Measurements from ENCODE around the gene MOB3A. TPM values are rescaled to one million over a fixed set of nuclear protein-coding genes. Genes with fewer than 3 reads are reported as not detected.

Gene MOB3A
- total and polyA plus RNA-seq, 9 of the 15 experiments (the other 6 are each of a cell fraction or from before 2014, with no cell fraction given): 1.1 to 24.1 (median 6.0) TPM

GRCh38 chr19:2060884-2061494, 35.1 kb downstream of the MOB3A start (continued):
- TF ChIP-seq SRSF9 (IDR thresholded peaks at IDR 0.05; ENCODE audit: borderline replicate concordance, low read depth, low read length): no peak
- no peak for TF ChIP-seq CBFB (CRISPR knock-in tag; IDR thresholded peaks at IDR 0.05)
- TF ChIP-seq ZNF79 (CRISPR knock-in tag; IDR thresholded peaks at IDR 0.05; ENCODE audit: low read depth): no peak
- TF ChIP-seq HSF4 (CRISPR knock-in tag; IDR thresholded peaks at IDR 0.05; ENCODE audit: borderline replicate concordance): no peak
- TF ChIP-seq, protein P1, sequence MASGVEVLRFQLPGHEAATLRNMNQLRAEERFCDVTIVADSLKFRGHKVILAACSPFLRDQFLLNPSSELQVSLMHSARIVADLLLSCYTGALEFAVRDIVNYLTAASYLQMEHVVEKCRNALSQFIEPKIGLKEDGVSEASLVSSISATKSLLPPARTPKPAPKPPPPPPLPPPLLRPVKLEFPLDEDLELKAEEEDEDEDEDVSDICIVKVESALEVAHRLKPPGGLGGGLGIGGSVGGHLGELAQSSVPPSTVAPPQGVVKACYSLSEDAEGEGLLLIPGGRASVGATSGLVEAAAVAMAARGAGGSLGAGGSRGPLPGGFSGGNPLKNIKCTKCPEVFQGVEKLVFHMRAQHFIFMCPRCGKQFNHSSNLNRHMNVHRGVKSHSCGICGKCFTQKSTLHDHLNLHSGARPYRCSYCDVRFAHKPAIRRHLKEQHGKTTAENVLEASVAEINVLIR (CRISPR knock-in tag; IDR thresholded peaks at IDR 0.05): no peak
- no peak for TF ChIP-seq SREBF1 (IDR thresholded peaks at IDR 0.05; ENCODE audit: borderline replicate concordance, low read depth, low read length)
- no peak for TF ChIP-seq ETV1 (tag; conservative IDR thresholded peaks at IDR 0.05; ENCODE audit: low read depth)
- no peak for TF ChIP-seq SLC30A9 (CRISPR knock-in tag; IDR thresholded peaks at IDR 0.05)
- no peak for TF ChIP-seq SREBF2 (CRISPR knock-in tag; IDR thresholded peaks at IDR 0.05)
- TF ChIP-seq RBM17 (IDR thresholded peaks at IDR 0.05; ENCODE audit: borderline replicate concordance, low read depth, low read length): no peak
- TF ChIP-seq, protein P2, sequence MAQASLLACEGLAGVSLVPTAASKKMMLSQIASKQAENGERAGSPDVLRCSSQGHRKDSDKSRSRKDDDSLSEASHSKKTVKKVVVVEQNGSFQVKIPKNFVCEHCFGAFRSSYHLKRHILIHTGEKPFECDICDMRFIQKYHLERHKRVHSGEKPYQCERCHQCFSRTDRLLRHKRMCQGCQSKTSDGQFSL (CRISPR knock-in tag; IDR thresholded peaks at IDR 0.05): no peak; the same call in 1 of the 2 replicates
- TF ChIP-seq, protein P2 (tag; IDR thresholded peaks at IDR 0.05): no peak
- no peak for TF ChIP-seq ZNF23 (CRISPR knock-in tag; IDR thresholded peaks at IDR 0.05)
- TF ChIP-seq KDM4B (IDR thresholded peaks at IDR 0.05; ENCODE audit: borderline replicate concordance in 2 of 2, low read depth in 1 of 2): no peak
- TF ChIP-seq CAMTA2 (CRISPR knock-in tag; conservative IDR thresholded peaks at IDR 0.05): no peak
- TF ChIP-seq, protein P3, sequence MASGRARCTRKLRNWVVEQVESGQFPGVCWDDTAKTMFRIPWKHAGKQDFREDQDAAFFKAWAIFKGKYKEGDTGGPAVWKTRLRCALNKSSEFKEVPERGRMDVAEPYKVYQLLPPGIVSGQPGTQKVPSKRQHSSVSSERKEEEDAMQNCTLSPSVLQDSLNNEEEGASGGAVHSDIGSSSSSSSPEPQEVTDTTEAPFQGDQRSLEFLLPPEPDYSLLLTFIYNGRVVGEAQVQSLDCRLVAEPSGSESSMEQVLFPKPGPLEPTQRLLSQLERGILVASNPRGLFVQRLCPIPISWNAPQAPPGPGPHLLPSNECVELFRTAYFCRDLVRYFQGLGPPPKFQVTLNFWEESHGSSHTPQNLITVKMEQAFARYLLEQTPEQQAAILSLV (tag; IDR thresholded peaks at IDR 0.05): no peak
- no peak for TF ChIP-seq ZFPM2 (CRISPR knock-in tag; IDR thresholded peaks at IDR 0.05)
- TF ChIP-seq ARID3A (IDR thresholded peaks at IDR 0.05; ENCODE audit: borderline replicate concordance, low read depth, low read length): no peak
- peak; percentile 69; the same call in 1 of the 2 replicates for TF ChIP-seq GABPB1 (CRISPR knock-in tag; IDR thresholded peaks at IDR 0.05)
- no peak for TF ChIP-seq EWSR1 (IDR thresholded peaks at IDR 0.05; ENCODE audit: borderline replicate concordance, low read depth, partially characterized antibody)
- no peak for TF ChIP-seq RFX5 (IDR thresholded peaks at IDR 0.05; ENCODE audit: low read depth, low read length)
- TF ChIP-seq ESRRA (IDR thresholded peaks at IDR 0.05; ENCODE audit: borderline replicate concordance, low read depth): no peak; the same call in 1 of the 2 replicates
- TF ChIP-seq BRF2 (IDR thresholded peaks at IDR 0.05; ENCODE audit: borderline replicate concordance, insufficient read depth, insufficient read length): no peak

Measured in K562 (cell line).